COLO668 (cell line): ENCODE results near the gene HHIPL1.

Source experiments
- DNase-seq: peaks from one replicate; lab custom pipeline; 2025; ENCODE audit not compliant: unreplicated experiment; lab: John Stamatoyannopoulos, UW

HHIPL1 gene

DNA sequence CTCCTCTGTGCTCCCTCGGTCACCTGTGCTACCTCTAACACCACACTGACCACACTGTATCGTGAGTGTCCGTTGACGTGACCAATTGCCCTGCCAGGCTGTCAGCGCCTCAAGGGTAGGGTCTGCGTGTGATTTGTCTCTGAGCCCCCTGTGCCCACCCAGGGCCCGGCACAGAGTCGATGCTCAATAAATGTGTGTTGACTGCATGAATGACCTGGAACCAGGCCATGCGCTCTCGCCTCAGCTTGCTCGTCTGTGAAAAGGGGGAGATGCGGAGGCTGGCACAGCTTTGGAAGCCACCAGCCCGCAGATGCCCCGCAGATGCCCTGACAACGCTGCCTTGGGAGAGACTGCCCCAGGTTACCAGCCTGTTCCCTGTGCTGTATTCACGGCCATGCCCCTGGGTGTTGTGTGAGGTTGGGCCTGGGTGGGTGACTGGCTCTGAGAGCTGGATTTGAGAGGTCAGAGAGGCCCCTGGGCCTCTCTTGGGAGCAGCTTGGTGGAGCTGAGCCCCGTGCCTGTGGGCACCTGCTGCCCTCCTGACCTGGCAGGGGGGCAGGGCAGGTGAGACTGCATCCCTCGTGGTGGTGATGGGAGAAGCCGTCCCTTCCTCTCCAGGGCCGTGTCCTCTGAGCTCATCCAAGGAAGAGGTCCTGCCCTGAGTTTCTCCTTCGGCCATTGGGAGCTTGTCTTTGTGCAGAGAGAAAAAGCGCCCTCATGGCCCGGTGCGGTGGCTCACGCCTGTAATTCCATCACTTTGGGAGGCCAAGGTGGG lies 82.4 kb downstream of the HHIPL1 start:
- DNase-seq: no peak

GRCh38 chr14:99728231-99728920 lies 83.4 kb downstream of the HHIPL1 start:
- DNase-seq: no peak

DNA sequence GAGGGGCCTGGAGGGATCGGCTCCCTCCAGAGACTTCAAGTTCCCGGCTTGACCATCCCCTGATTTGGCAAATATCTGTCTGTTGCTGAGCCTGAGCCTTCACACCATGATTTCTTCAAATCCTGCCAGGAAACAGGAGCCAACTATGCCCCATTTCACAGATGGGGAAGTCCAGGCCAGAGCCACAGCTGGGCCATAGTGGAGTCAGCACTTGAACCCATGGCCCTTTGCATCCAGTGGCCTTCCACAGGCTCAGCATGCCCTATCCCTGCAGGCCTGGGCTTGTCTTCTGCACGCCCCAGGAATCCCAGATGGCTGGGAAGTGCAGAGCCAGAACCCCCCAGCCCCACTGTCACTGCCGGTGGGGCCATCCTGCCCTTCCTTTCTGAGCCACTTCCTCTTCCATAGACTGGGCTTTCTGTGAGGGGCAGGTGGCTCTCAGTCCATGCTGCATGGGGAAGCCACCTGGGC lies 84.1 kb downstream of the HHIPL1 start:
- no peak for DNase-seq
